Urothelium cell line (cell line): ENCODE measurements around the gene ADGRF4.

Experiments
- DNase-seq: peaks from one replicate; pipeline ENCODE4 v3.0.0; 2011; ENCODE audit warnings: low spot score, mixed read lengths
- FAIRE-seq: peaks from 2 replicates; lab custom pipeline; 2011; peaks lifted over from hg19 to GRCh38; lab: Jason Lieb, UNC

The ADGRF4 gene

DNA sequence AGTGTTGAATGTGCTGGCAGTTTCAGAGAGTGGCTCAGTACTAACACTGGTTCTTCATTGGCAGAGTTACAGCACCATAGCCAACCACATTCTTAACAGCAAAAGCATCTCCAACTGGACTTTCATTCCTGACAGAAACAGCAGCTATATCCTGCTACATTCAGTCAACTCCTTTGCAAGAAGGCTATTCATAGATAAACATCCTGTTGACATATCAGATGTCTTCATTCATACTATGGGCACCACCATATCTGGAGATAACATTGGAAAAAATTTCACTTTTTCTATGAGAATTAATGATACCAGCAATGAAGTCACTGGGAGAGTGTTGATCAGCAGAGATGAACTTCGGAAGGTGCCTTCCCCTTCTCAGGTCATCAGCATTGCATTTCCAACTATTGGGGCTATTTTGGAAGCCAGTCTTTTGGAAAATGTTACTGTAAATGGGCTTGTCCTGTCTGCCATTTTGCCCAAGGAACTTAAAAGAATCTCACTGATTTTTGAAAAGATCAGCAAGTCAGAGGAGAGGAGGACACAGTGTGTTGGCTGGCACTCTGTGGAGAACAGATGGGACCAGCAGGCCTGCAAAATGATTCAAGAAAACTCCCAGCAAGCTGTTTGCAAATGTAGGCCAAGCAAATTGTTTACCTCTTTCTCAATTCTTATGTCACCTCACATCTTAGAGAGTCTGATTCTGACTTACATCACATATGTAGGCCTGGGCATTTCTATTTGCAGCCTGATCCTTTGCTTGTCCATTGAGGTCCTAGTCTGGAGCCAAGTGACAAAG is 17.0 kb upstream of the ADGRF4 start:
- no peak for FAIRE-seq
- no peak for DNase-seq

- no peak for FAIRE-seq
Observed at GRCh38 chr6:47686411-47686810, 12.0 kb upstream of the ADGRF4 start.

DNA sequence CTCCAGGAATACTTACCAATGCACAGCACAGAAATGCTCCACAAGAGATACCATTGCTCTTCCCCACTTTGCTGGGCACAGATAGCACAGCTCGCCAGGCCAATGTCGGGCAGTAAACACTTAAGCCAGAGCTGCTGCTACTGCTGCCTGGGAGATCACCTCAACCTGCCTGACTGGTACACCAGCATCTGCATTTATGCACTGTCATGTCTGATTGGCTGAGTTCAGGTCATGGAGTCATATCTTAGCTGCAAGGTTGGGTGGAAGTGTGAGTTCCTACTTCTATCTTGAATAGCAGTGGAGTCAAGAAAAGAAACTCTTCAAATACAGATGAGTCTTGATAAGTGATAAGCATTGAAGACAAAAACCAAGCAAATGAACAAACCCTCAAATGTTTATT is 10.9 kb upstream of the ADGRF4 start:
- FAIRE-seq (no peak), DNase-seq (no peak)

More at GRCh38 chr6:47686411-47686810, 12.0 kb upstream of the ADGRF4 start:
- no peak for DNase-seq

DNA sequence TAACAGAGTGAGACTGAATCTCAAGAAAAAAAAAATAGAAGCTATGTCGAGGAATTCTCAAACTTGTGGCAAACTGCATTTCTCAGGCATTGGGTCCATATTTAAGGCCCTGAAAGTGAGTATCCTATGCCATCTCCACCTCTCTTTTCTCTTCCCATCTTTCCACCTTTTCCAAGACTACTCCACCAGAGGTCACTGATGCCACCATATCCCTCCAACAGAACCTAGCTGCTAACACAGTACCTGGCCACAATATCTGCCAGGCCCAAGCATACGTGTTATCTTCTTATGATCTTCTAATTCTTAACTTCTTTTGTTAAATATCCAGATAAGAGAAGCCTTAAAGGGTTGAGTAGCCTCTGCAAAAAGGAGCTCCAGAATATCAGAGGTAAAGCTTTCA is 8.2 kb upstream of the ADGRF4 start:
- FAIRE-seq (no peak), DNase-seq (no peak)

- FAIRE-seq, result no peak
- DNase-seq, result no peak
Observed at GRCh38 chr6:47690791-47691190, 7.6 kb upstream of the ADGRF4 start.

DNA sequence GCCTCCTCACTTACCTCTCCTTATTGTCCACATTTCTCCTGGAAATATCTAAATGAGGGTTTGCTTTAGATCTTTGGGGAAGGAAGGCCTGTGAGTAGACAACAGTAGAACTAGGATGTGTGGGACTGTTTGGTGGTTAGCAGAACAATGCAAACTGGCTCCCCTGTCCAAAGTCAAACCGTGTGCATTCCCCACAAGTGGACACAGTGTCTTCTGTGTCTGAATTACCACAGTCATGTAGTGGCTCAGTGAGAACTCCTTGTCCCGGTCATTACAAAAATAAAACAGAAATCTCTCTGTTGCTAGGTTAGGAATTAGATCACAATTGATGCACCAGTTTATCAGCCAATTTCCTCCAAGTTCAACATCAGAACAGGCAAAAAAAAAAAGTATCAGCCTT is 455 bp upstream of the ADGRF4 start:
- DNase-seq, result no peak
- no peak for FAIRE-seq

- FAIRE-seq, result no peak
- DNase-seq, result peak; percentile 64
Observed at GRCh38 chr6:47700053-47700452, 1.7 kb downstream of the ADGRF4 start.

- FAIRE-seq, result no peak
- no peak for DNase-seq
Observed at GRCh38 chr6:47700596-47700995, 2.2 kb downstream of the ADGRF4 start.

DNA sequence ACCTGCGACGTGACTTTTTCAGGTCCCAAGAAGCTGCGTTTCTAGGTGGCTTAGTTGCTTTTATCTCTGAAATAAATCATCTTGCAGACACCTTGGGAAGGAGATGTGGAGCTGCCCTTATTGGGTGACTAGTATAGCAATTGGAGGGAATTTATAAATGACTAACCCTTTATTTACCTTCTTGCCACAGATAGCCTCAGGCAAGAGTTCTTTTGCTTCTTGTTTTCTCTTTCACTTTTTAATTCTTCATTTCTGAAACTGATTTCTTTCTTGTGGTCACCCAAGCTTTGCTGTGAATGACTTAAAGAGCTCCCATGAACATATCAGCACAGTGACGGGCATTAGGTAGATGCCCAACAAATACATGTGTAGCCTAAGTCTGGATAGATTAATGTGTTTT is 3.0 kb downstream of the ADGRF4 start:
- FAIRE-seq, result no peak
- no peak for DNase-seq

DNA sequence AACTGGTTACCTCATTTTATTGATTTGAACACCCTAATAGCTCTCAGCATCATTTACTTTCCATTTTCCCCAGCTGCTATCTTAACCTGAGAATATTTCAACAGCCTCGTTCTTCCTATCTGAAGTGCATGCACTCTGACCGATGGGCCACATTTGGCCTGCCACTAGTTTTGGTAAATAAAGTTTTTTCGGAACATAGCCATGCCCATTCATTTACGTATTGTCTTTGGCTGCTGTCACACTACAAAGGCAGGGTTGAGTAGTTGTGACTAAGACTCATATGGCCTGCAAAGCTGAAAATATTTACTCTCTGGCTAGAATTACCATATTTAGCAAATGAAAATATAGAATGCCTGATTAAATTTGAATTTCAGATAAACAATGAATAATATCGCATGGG is 10.8 kb downstream of the ADGRF4 start:
- no peak for DNase-seq
- no peak for FAIRE-seq

- no peak for DNase-seq
- no peak for FAIRE-seq
Observed at GRCh38 chr6:47710295-47710694, 11.9 kb downstream of the ADGRF4 start.

DNA sequence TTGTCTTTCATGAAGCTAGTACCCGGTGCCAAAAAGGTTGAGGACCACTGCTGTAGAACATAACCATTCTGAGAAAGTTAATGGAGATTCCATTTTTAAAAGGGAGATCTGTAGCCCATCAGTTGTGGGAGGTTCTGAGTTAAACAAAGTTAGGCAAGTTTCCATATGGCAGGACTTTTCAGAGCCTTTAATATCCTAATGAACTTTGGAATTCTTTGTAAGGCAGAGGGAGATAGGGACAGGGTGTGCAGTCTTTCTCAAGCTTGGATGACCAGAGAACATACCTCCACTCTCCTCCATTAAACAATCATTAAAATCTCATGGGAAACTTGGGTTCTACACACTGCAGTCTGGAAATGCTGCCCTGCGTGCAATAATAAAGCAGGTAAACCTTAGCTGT is 14.8 kb downstream of the ADGRF4 start:
- FAIRE-seq (no peak), DNase-seq (no peak)

- DNase-seq (peak; percentile 44), FAIRE-seq (no peak)
Observed at GRCh38 chr6:47714802-47715201, 16.4 kb downstream of the ADGRF4 start.

DNA sequence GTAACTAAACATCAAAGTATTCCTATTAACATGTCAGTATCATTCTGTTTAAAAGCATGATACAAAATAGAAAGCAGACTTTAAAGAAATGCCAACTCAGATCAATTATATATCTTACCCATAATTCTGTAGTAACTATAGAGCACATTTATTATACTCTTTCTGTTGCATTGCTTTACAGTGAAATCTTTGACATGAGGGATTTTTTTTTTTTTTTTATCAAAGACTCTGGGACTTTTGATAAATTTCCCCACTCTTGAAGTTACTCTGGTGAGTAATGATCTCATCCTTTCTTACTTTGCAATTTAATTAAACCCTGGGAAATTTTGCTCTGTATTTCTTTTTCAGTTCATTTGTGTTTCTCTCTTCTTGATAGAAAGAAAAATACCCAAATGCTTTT is 17.4 kb downstream of the ADGRF4 start:
- FAIRE-seq (no peak), DNase-seq (no peak)

GRCh38 chr6:47716207-47716606 is 17.8 kb downstream of the ADGRF4 start:
- no peak for DNase-seq
- no peak for FAIRE-seq

GRCh38 chr6:47718571-47718970 is 20.2 kb downstream of the ADGRF4 start:
- FAIRE-seq, result no peak
- no peak for DNase-seq

- DNase-seq, result no peak
- FAIRE-seq, result no peak
Observed at GRCh38 chr6:47721189-47721588, 22.8 kb downstream of the ADGRF4 start.

- FAIRE-seq, result no peak
- DNase-seq, result no peak
Observed at GRCh38 chr6:47722194-47722593, 23.8 kb downstream of the ADGRF4 start.

- no peak for FAIRE-seq
Observed at GRCh38 chr6:47724300-47724699, 25.9 kb downstream of the ADGRF4 start.

GRCh38 chr6:47727391-47727790 is 29.0 kb downstream of the ADGRF4 start:
- DNase-seq (no peak), FAIRE-seq (no peak)

More at GRCh38 chr6:47724300-47724699, 25.9 kb downstream of the ADGRF4 start:
- DNase-seq, result no peak

- FAIRE-seq (no peak), DNase-seq (peak; percentile 27)
Observed at GRCh38 chr6:47729019-47729418, 30.6 kb downstream of the ADGRF4 start.

GRCh38 chr6:47729457-47729856 is 31.1 kb downstream of the ADGRF4 start:
- no peak for FAIRE-seq
- no peak for DNase-seq
